Measurements from ENCODE around the gene GRM7.

- TF ChIP-seq CTCF (IDR thresholded peaks at IDR 0.05; ENCODE audit: insufficient read depth, low read length) (no peak), GABPA (IDR thresholded peaks at IDR 0.05; ENCODE audit: low read depth) (no peak), POLR2AphosphoS5 (IDR thresholded peaks at IDR 0.05; ENCODE audit: low read depth) (no peak)
Measured at GRCh38 chr3:7489417-7489816, 628.5 kb downstream of the GRM7 start.

All from HL-60 (cell line).